K562 (cell line): ENCODE data around the gene NELFE.
"Not testable (repeated sequence)": the region's sequence is repeated elsewhere in the genome, so short reads cannot be mapped to it uniquely, and the experiment has no call there.

Experiments
- CTCF ChIP-seq, 3 experiments: IDR thresholded peaks in 2 of 3; conservative IDR thresholded peaks in 1 of 3; 2 replicates each; pipeline ENCODE4 v1.5.1; 2011 to 2012; ENCODE audit warnings: low read length in 3 of 3, mild to moderate bottlenecking in 3 of 3, control low read depth in 2 of 3, improper control_type of control experiment in 1 of 3, inconsistent platforms in 1 of 3, low read depth in 1 of 3, mixed read lengths in 1 of 3, moderate library complexity in 1 of 3; ENCODE audit not compliant: insufficient read depth in 2 of 3
- CUX1 ChIP-seq: fragments of 200-800 bp; sonication (Bioruptor generic); IDR thresholded peaks from 2 replicates; pipeline ENCODE4 v1.6.1; 2016; ENCODE audit warnings: missing genetic modification characterization, missing compliant biosample characterization
- FOS ChIP-seq: IDR thresholded peaks from 3 replicates; pipeline ENCODE4 v1.6.1; 2011; ENCODE audit not compliant: insufficient read length; ENCODE audit errors: extremely low read depth
- HDAC2 ChIP-seq: fragments of 450-650 bp; IDR thresholded peaks from 2 replicates; pipeline ENCODE4 v1.6.1; 2016; ENCODE audit warnings: mild to moderate bottlenecking
- HDAC6 ChIP-seq: IDR thresholded peaks from 2 replicates; pipeline ENCODE4 v1.6.1; 2012; ENCODE audit warnings: low read depth, mild to moderate bottlenecking, control low read depth, inconsistent platforms, low read length, moderate library complexity
- PPARD ChIP-seq: fragments of 250-450 bp; sonication (Bioruptor Pico); IDR thresholded peaks from 2 replicates; pipeline ENCODE4 v1.8.0; 2022; ENCODE audit warnings: inconsistent platforms, mild to moderate bottlenecking, moderate library complexity
- RFX5 ChIP-seq: IDR thresholded peaks from 2 replicates; pipeline ENCODE4 v1.6.1; 2011; ENCODE audit warnings: low read depth, mild to moderate bottlenecking, improper control_type of control experiment, low read length
- TBP ChIP-seq: optimal IDR thresholded peaks from 2 replicates; pipeline ENCODE3; 2011; ENCODE audit warnings: low read depth, low read length, improper control_type of control experiment
- TCF7L2 ChIP-seq: fragments of 150-350 bp; IDR thresholded peaks from 2 replicates; pipeline ENCODE4 v1.6.1; 2016; ENCODE audit warnings: low read depth, mild to moderate bottlenecking, low read length, moderate library complexity
- THAP7 ChIP-seq: fragments of 250-450 bp; sonication (Bioruptor Pico); IDR thresholded peaks from 2 replicates; pipeline ENCODE4 v1.5.0; 2021
- TRIM25 ChIP-seq: fragments of 450-650 bp; IDR thresholded peaks from 2 replicates; pipeline ENCODE4 v1.7.0; 2016; ENCODE audit warnings: borderline replicate concordance
- ZNF253 ChIP-seq: fragments of 250-450 bp; sonication (Bioruptor Pico); conservative IDR thresholded peaks from 2 replicates; pipeline ENCODE4 v1.6.1; 2021; ENCODE audit warnings: mild to moderate bottlenecking
- ZNF431 ChIP-seq: sonication (generic); formaldehyde crosslinking; IDR thresholded peaks from 2 replicates; pipeline ENCODE4 v1.8.0; 2022; ENCODE audit warnings: mild to moderate bottlenecking, missing genetic modification reagents
- ZNF830 ChIP-seq: fragments of 250-450 bp; sonication (Bioruptor Pico); IDR thresholded peaks from 2 replicates; pipeline ENCODE4 v1.5.0; 2021; ENCODE audit warnings: mild to moderate bottlenecking

GRCh38 chr6:31932137-31932536, 26.6 kb downstream of the NELFE start:
- not testable (repeated sequence) for TF ChIP-seq CTCF (IDR thresholded peaks at IDR 0.05 in 2 of 3, conservative IDR thresholded peaks at IDR 0.05 in 1 of 3; ENCODE audit: insufficient read depth in 2 of 3, low read depth in 1 of 3, low read length in 3 of 3); RFX5; TRIM25; THAP7 (CRISPR knock-in tag); CUX1; TBP; HDAC2; PPARD (CRISPR knock-in tag); ZNF253 (CRISPR knock-in tag); HDAC6; ZNF431 (CRISPR knock-in tag); FOS; TCF7L2; ZNF830 (CRISPR knock-in tag)
